ENCODE measurements around the gene KRTAP1-1. TPM values are rescaled to one million over a fixed set of nuclear protein-coding genes. Genes with fewer than 3 reads are reported as not detected.

KRTAP1-1 gene
- not detected in 2 replicates for total RNA-seq

DNA sequence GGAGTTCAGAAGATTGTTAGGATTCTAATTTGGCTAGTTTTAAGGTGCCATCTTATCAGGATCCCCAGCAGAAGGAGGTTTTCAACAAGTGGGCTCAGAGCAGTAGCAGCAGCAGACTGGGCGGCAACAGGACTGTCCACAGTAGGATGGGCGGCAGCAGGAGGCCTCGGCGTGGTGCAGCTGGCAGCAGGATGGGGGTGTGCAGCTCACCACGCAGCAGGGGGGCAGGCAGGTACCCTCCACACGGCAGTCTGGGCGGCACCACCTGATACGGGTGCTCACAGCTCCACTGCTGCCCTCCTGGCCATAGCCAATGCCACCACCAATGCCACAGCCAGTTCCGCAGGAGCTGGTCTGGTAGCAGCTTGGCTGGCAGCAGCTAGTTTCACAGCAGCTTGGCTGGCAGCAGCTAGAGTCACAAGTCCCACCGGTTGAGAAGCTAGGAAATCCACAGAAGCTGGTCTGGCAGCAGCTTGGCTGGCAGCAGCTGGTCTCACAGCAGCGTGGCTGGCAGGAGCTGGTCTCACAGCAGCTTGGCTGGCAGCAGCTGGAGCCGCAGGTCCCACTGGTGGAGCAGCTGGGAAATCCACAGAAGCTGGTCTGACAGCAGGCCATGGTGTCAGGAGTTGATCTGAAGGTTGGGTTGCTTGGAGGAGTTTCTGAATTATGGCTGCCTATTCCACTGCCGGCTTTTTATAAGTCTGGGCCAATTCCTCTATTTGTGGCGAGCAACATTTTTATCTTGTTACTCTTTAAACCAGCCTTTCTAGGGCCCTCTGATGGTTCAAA lies at the start of gene KRTAP1-1:
KRTAP1-1 (minus strand) TSS at position 668 of the 789 bp plus-strand sequence; CDS start at position 615, 53 bp downstream.

DNA sequence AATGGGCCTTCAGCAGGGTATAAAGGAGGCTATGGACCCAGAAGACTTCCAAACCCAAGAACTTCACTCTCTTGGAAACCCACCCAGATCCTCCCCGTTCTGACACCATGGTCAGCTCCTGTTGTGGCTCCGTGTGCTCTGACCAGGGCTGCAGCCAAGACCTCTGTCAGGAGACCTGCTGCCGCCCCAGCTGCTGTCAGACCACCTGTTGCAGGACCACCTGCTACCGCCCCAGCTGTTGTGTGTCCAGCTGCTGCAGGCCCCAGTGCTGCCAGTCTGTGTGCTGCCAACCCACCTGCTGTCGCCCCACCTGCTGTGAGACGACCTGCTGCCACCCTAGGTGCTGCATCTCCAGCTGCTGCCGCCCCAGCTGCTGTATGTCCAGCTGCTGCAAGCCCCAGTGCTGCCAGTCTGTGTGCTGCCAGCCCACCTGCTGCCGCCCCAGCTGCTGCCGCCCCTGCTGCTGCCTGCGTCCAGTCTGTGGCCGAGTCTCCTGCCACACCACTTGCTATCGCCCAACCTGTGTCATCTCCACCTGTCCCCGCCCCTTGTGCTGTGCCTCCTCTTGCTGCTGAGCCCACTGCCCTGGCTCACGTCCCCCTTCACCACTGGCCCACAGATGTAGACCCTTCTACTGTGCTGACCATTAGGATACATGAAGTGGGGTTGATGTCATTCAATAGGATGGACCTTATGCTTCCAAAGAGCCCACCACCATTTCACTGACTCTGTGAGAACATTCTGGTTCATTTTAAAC lies 43.0 kb upstream of the KRTAP1-1 start, which contains the start of gene KRTAP4-7:
KRTAP4-7 (plus strand) TSS at position 51 of the 757 bp plus-strand sequence; CDS start at position 108, 57 bp downstream.

DNA sequence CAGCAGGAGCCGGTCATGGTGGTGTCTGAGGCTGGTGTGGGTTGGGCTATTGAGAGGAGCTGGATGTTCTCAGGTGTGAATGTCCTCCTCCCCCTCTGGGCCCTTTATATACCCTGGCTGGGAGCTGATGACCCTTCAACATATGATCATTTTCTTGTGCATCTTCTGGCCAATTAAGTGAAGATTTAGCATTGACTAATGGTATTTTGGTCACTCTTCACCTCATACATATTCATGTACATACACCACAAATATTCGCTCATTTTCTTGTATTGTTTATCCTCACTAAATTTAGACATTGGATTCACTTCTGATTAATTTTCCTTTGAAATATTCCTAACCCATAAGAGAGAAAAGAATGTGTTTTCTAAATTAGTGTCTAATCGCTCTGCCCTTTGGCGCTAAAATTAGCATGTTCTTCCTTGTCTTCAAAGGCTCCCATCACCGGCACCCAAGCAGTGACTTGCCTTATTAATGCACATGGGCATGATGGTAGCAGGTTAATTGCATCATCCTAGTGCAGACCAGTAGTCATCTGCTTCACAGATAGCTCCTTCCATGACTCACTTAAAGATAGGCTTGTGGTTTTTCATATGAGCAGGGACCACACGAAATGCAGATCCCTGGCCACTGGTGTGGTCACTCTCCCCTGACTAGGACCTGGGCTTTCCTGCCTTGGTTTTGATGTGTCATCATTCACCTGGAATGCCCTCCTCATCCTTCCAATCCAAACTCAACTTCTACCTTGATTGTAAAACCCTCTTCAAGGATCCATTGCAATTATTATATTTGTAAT lies 24.8 kb upstream of the KRTAP1-1 start, which contains the start of gene KRTAP2-4:
KRTAP2-4 (minus strand) TSS at position 51 of the 796 bp plus-strand sequence; CDS start at position 17, 34 bp downstream.

DNA sequence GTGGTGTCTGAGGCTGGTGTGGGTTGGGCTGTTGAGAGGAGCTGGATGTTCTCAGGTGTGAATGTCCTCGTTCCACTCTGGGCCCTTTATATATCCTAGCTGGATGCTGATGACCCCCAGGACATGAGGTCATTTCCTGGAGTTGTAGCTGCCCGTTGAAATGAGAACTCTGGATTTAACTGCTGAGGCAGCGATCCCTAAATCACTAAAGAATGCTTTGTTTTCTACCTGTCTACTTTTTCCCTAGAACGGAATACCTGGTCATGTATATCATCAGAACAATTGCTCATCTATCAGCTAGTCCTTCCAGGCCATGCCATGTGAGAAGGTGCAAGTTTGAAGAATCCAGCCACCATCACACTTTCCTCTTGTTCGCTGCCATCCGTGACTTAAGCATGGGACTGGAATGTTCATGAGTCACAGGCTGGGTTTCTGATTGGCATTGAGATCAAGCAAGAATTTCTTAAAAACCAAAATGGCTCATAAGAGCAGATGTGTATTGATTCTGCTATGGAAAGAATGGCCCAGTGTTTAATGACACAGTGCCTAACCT lies 18.9 kb upstream of the KRTAP1-1 start, which contains the start of gene KRTAP2-3:
KRTAP2-3 (minus strand) TSS at position 63 of the 553 bp plus-strand sequence. CDS start 64 bp downstream, outside the sequence.

DNA sequence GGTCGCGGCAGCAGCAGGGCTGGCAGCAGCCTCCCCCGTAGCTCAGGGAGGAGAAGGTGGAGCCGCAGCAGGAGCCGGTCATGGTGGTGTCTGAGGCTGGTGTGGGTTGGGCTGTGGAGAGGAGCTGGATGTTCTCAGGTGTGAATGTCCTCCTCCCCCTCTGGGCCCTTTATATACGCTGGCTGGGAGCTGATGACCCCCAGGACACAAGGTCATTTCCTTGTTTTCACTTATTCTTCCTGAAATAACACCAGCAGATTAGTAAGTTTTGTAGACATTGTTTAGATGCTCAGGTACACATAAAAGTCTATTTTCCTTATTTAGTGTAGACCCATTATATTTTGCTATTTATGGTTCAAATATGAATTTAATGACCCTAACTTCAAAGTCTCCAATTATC lies 13.9 kb upstream of the KRTAP1-1 start, which contains the start of gene KRTAP2-2:
KRTAP2-2 (minus strand) TSS at position 101 of the 400 bp plus-strand sequence; CDS start at position 82, 19 bp downstream.

GRCh38 chr17:41046735-41047465 lies 5.7 kb upstream of the KRTAP1-1 start, which contains the start of gene KRTAP2-1:
Gene KRTAP2-1 (minus strand): TSS chr17:41047316. CDS start chr17:41047267, 49 bp downstream.

DNA sequence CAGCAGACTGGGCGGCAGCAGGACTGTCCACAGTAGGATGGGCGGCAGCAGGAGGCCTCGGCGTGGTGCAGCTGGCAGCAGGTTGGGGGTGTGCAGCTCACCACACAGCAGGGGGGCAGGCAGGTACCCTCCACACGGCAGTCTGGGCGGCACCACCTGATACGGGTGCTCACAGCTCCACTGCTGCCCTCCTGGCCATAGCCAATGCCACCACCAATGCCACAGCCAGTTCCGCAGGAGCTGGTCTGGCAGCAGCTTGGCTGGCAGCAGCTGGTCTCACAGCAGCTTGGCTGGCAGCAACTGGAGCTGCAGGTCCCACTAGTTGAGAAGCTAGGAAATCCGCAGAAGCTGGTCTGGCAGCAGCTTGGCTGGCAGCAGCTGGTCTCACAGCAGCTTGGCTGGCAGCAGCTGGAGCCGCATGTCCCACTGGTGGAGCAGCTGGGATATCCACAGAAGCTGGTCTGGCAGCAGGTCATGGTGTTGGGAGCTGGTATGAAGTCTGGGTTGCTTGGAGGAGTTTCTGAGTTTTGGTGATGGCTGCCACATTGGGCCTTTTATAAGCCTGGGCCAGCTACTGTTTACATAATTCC lies 6.8 kb downstream of the KRTAP1-1 start, which contains the start of gene KRTAP1-3:
KRTAP1-3 (minus strand) TSS at position 529 of the 590 bp plus-strand sequence; CDS start at position 476, 53 bp downstream.

DNA sequence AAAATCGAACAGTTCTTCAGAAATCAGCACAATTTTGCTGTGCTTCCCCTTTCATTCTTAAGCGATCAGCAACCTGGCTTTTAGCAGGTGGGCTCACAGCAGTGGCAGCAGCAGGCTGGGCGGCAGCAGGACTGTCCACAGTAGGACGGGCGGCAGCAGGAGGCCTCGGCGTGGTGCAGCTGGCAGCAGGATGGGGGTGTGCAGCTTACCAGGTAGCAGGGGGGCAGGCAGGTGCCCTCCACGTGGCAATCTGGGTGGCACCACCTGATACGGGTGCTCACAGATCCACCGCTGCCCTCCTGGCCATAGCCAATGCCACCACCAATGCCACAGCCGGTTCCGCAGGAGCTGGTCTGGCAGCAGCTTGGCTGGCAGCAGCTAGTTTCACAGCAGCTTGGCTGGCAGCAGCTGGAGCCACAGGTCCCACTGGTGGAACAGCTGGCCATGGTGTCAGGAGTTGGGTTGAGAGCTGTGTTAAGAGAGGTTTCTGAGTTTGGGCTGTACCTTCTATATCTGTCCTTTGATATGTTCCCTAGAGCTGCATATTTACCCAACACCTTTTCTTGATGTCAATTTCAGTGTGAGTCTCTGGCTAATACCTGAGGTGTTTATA lies 11.5 kb downstream of the KRTAP1-1 start, which contains the start of gene KRTAP1-4:
KRTAP1-4 (minus strand) TSS at position 563 of the 613 bp plus-strand sequence; CDS start at position 446, 117 bp downstream.

GRCh38 chr17:41026715-41027471 lies 14.4 kb downstream of the KRTAP1-1 start, which contains the start of gene KRTAP1-5:
Gene KRTAP1-5 (minus strand): TSS chr17:41027208. CDS start chr17:41027155, 53 bp downstream.

DNA sequence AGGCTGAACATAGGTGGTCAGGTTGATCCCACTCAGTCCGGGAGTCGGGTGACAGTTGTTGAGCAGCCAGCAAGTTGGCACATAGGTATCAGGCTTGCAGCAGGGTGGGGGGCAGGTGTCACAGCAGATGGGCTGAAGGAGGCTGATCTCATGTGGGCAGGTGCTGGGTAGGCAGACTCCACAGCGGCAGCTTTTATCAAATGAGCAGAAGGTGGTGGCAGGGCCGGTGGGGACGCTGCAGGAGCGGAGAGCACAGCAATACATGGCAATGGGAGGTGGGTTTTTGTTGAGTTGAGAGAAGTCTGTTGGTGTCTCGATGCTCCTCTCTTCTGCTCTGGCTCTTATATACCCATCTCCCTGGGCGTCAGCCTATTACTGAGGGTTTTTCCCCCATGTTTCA lies 32.4 kb downstream of the KRTAP1-1 start, which contains the start of gene KRTAP3-1:
KRTAP3-1 (minus strand) TSS at position 318 of the 400 bp plus-strand sequence; CDS start at position 264, 54 bp downstream.

GRCh38 chr17:40999563-40999962 lies 41.7 kb downstream of the KRTAP1-1 start, which contains the start of gene KRTAP3-2:
Gene KRTAP3-2 (minus strand): TSS chr17:40999906. CDS start chr17:40999853, 53 bp downstream.

DNA sequence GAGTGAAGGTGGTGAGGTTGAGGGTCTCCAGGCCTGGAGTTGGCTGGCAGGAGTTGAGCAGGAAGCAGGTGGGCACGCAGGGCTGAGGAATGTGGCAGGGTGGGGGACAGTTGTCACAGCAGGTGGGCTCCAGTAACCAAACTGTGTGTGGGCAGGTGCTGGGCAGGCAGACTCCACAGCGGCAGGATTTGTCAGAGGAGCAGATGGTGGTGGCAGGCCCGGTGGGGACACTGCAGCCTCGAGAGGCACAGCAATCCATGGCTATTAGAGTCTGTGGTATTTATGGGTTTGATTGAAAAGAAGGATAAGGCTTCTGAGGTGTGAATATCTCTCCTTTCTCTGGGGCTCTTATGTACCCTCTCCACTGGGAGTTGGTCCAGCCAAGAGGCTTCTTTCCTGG lies 47.4 kb downstream of the KRTAP1-1 start, which contains the start of gene KRTAP3-3:
KRTAP3-3 (minus strand) TSS at position 326 of the 400 bp plus-strand sequence; CDS start at position 259, 67 bp downstream.

Other genes starting within 250 kb of the KRTAP1-1 start
- gene KRT28, start 241.5 kb downstream of the KRTAP1-1 start, total RNA-seq = not detected in 2 replicates
- gene KRT10, start 218.8 kb downstream of the KRTAP1-1 start, total RNA-seq = 18.0 and 18.8 TPM in 2 replicates
- gene KRT12, start 174.2 kb downstream of the KRTAP1-1 start, total RNA-seq = not detected in 2 replicates
- not detected in 2 replicates for gene KRT20, start 156.2 kb downstream of the KRTAP1-1 start, total RNA-seq
- gene KRT23, start 103.8 kb downstream of the KRTAP1-1 start, total RNA-seq = not detected in 2 replicates
- gene KRT39, start 74.5 kb downstream of the KRTAP1-1 start, total RNA-seq = not detected in 2 replicates
- not detected in 2 replicates for gene KRT40, start 57.1 kb downstream of the KRTAP1-1 start, total RNA-seq
- not detected in 2 replicates for gene KRTAP3-3, start 47.3 kb downstream of the KRTAP1-1 start, total RNA-seq
- not detected in 2 replicates for gene KRTAP3-2, start 41.5 kb downstream of the KRTAP1-1 start, total RNA-seq
- not detected in 2 replicates for gene KRTAP3-1, start 32.3 kb downstream of the KRTAP1-1 start, total RNA-seq
- not detected in 2 replicates for gene KRTAP1-5, start 14.2 kb downstream of the KRTAP1-1 start, total RNA-seq
- not detected in 2 replicates for gene KRTAP1-4, start 11.3 kb downstream of the KRTAP1-1 start, total RNA-seq
- not detected in 2 replicates for gene KRTAP1-3, start 6.6 kb downstream of the KRTAP1-1 start, total RNA-seq
- not detected in 2 replicates for gene KRTAP2-1, start 5.9 kb upstream of the KRTAP1-1 start, total RNA-seq
- gene KRTAP2-2, start 13.8 kb upstream of the KRTAP1-1 start, total RNA-seq = not detected in 2 replicates
- not detected in 2 replicates for gene KRTAP2-3, start 18.7 kb upstream of the KRTAP1-1 start, total RNA-seq
- gene KRTAP2-4, start 24.4 kb upstream of the KRTAP1-1 start, total RNA-seq = not detected in 2 replicates
- not detected in 2 replicates for gene KRTAP4-7, start 42.7 kb upstream of the KRTAP1-1 start, total RNA-seq
- gene KRTAP4-8, start 56.7 kb upstream of the KRTAP1-1 start, total RNA-seq = not detected in 2 replicates
- not detected in 2 replicates for gene KRTAP4-16, start 60.8 kb upstream of the KRTAP1-1 start, total RNA-seq
- gene KRTAP4-9, start 63.9 kb upstream of the KRTAP1-1 start, total RNA-seq = not detected in 2 replicates
- gene KRTAP4-11, start 76.9 kb upstream of the KRTAP1-1 start, total RNA-seq = not detected in 2 replicates
- not detected in 2 replicates for gene KRTAP4-12, start 82.7 kb upstream of the KRTAP1-1 start, total RNA-seq
- gene KRTAP4-6, start 99.1 kb upstream of the KRTAP1-1 start, total RNA-seq = not detected in 2 replicates
- not detected in 2 replicates for gene KRTAP4-5, start 108.4 kb upstream of the KRTAP1-1 start, total RNA-seq
- not detected in 2 replicates for gene KRTAP4-4, start 119.3 kb upstream of the KRTAP1-1 start, total RNA-seq
- gene KRTAP4-3, start 126.8 kb upstream of the KRTAP1-1 start, total RNA-seq = not detected in 2 replicates
- gene KRTAP4-2, start 136.8 kb upstream of the KRTAP1-1 start, total RNA-seq = not detected in 2 replicates
- not detected in 2 replicates for gene KRTAP4-1, start 143.5 kb upstream of the KRTAP1-1 start, total RNA-seq
- gene KRTAP9-1, start 148.4 kb upstream of the KRTAP1-1 start, total RNA-seq = not detected in 2 replicates
- gene KRTAP9-2, start 185.2 kb upstream of the KRTAP1-1 start, total RNA-seq = not detected in 2 replicates
- gene KRTAP9-3, start 191.0 kb upstream of the KRTAP1-1 start, total RNA-seq = not detected in 2 replicates
- not detected in 2 replicates for gene KRTAP9-8, start 196.5 kb upstream of the KRTAP1-1 start, total RNA-seq
- not detected in 2 replicates for gene KRTAP9-4, start 208.2 kb upstream of the KRTAP1-1 start, total RNA-seq
- gene KRTAP9-9, start 213.9 kb upstream of the KRTAP1-1 start, total RNA-seq = not detected in 2 replicates
- gene KRTAP9-6, start 223.9 kb upstream of the KRTAP1-1 start, total RNA-seq = not detected in 2 replicates
- not detected in 2 replicates for gene KRTAP9-7, start 234.2 kb upstream of the KRTAP1-1 start, total RNA-seq